Measurements from ENCODE around the gene ADAM23. TPM values are rescaled to one million over a fixed set of nuclear protein-coding genes. Genes with fewer than 3 reads are reported as not detected.

ADAM23 gene
- total and polyA plus RNA-seq, 4 donors, result 0.12 to 0.51 (median 0.17) TPM; not detected in 1

- 80% methylated on average over 1 of the region's 1 CpG for WGBS
Measured at GRCh38 chr2:206488623-206489022, 45.3 kb downstream of the ADAM23 start.

More at GRCh38 chr2:206488623-206489022, 45.3 kb downstream of the ADAM23 start:
- H3K36me3 ChIP-seq (ENCODE audit: control insufficient read depth in 4 of 4, insufficient read depth in 3 of 4, low read depth in 1 of 4, low read length in 3 of 4), result no peaks in the 10 kb centered on the region
- H3K4me3 ChIP-seq (ENCODE audit: low read depth in 1 of 3, low read length in 3 of 3), result no peak overlapping the region
- TF ChIP-seq MAX (IDR thresholded peaks at IDR 0.05) (no peak), ATF3 (IDR thresholded peaks at IDR 0.05) (no peak), SP1 (IDR thresholded peaks at IDR 0.05) (no peak), NR2F2 (IDR thresholded peaks at IDR 0.05) (no peak), EGR1 (IDR thresholded peaks at IDR 0.05; ENCODE audit: low read depth in 2 of 2) (no peak), ZBTB33 (IDR thresholded peaks at IDR 0.05) (no peak), RAD21 (IDR thresholded peaks at IDR 0.05) (no peak), YY1 (IDR thresholded peaks at IDR 0.05) (no peak), HNF4A (conservative IDR thresholded peaks at IDR 0.05) (no peak), CTCF (IDR thresholded peaks at IDR 0.05; ENCODE audit: low read depth, low read length, missing input control) (no peak), FOXA2 (IDR thresholded peaks at IDR 0.05) (no peak), TAF1 (conservative IDR thresholded peaks at IDR 0.05) (no peak), HNF4G (IDR thresholded peaks at IDR 0.05) (no peak), REST (IDR thresholded peaks at IDR 0.05) (no peak), FOXA1 (IDR thresholded peaks at IDR 0.05) (no peak)
- H3K4me1 ChIP-seq (ENCODE audit: control insufficient read depth in 4 of 4, insufficient read depth in 4 of 4, low read length in 3 of 4), result no peaks in the 10 kb centered on the region
- H3K27me3 ChIP-seq (ENCODE audit: control insufficient read depth in 4 of 4, insufficient read depth in 4 of 4, low read length in 3 of 4), result no peaks in the 10 kb centered on the region
- no peak overlapping the region for H3K9ac ChIP-seq (ENCODE audit: low read depth in 1 of 2, low read length in 2 of 2)
- peaks cover 0 to 6% (median 2%) of the 10 kb centered on the region in 4 donors for H3K9me3 ChIP-seq (ENCODE audit: control insufficient read depth in 4 of 4, low read length in 3 of 4)
- DNase-seq (ENCODE audit: low spot score), result no peak
- no peak overlapping the region for H3K27ac ChIP-seq (ENCODE audit: low read depth in 1 of 2, low read length in 2 of 2)

Data from liver (tissue), 9 donors.